ENCODE data around the gene CPD.

The CPD gene

GRCh38 chr17:30395398-30396022 is 16.8 kb downstream of the CPD start:
- Histone ChIP-seq H3K4me2 (ENCODE audit: low read depth, low read length, poor library complexity, severe bottlenecking) (no peak overlapping the region), H3K27me3 (ENCODE audit: low read length) (no peaks in the 10 kb centered on the region), H3K27ac (ENCODE audit: low read depth, low read length) (no peak overlapping the region), H3K36me3 (ENCODE audit: low read length) (no peaks in the 10 kb centered on the region; the same call in 1 of the 2 replicates), H3K9ac (ENCODE audit: low read length) (no peak overlapping the region), H3K9me2 (replicated peaks; ENCODE audit: insufficient read depth, low read length) (no peaks in the 10 kb centered on the region), H3F3A (ENCODE audit: insufficient read depth) (no peaks in the 10 kb centered on the region), H2AFZ (ENCODE audit: low read depth, low read length, severe bottlenecking) (no peak overlapping the region), H3K9me3 (ENCODE audit: insufficient read depth, low read length) (no peaks in the 10 kb centered on the region), H4K20me1 (ENCODE audit: low read depth, low read length) (no peaks in the 10 kb centered on the region), H3K4me3 (ENCODE audit: insufficient read depth, low read length, poor library complexity, severe bottlenecking) (no peak overlapping the region), H3K79me2 (ENCODE audit: insufficient read depth, low read length) (no peaks in the 10 kb centered on the region)
- TF ChIP-seq EZH2phosphoT487 (conservative IDR thresholded peaks at IDR 0.05; ENCODE audit: low read length) (no peak), CTCF (IDR thresholded peaks at IDR 0.05; ENCODE audit: insufficient read depth, low read length, poor library complexity, severe bottlenecking) (no peak)

- Histone ChIP-seq H4K20me1 (ENCODE audit: low read depth, low read length) (no peaks in the 10 kb centered on the region), H2AFZ (ENCODE audit: low read depth, low read length, severe bottlenecking) (no peak overlapping the region), H3K4me2 (ENCODE audit: low read depth, low read length, poor library complexity, severe bottlenecking) (no peak overlapping the region), H3K9me2 (replicated peaks; ENCODE audit: insufficient read depth, low read length) (no peaks in the 10 kb centered on the region), H3K4me3 (ENCODE audit: insufficient read depth, low read length, poor library complexity, severe bottlenecking) (no peak overlapping the region), H3K9me3 (ENCODE audit: insufficient read depth, low read length) (no peaks in the 10 kb centered on the region), H3K27me3 (ENCODE audit: low read length) (no peaks in the 10 kb centered on the region), H3K9ac (ENCODE audit: low read length) (no peak overlapping the region), H3K27ac (ENCODE audit: low read depth, low read length) (no peak overlapping the region), H3K79me2 (ENCODE audit: insufficient read depth, low read length) (no peaks in the 10 kb centered on the region), H3F3A (ENCODE audit: insufficient read depth) (no peaks in the 10 kb centered on the region), H3K36me3 (ENCODE audit: low read length) (no peaks in the 10 kb centered on the region; the same call in 1 of the 2 replicates)
- TF ChIP-seq EZH2phosphoT487 (conservative IDR thresholded peaks at IDR 0.05; ENCODE audit: low read length) (no peak), CTCF (IDR thresholded peaks at IDR 0.05; ENCODE audit: insufficient read depth, low read length, poor library complexity, severe bottlenecking) (no peak)
Measured at GRCh38 chr17:30396129-30396528, 17.4 kb downstream of the CPD start.

GRCh38 chr17:30396612-30397011 is 17.9 kb downstream of the CPD start:
- TF ChIP-seq CTCF (IDR thresholded peaks at IDR 0.05; ENCODE audit: insufficient read depth, low read length, poor library complexity, severe bottlenecking) (no peak), EZH2phosphoT487 (conservative IDR thresholded peaks at IDR 0.05; ENCODE audit: low read length) (no peak)
- no peak overlapping the region for H3K4me3 ChIP-seq (ENCODE audit: insufficient read depth, low read length, poor library complexity, severe bottlenecking)
- no peak overlapping the region for H2AFZ ChIP-seq (ENCODE audit: low read depth, low read length, severe bottlenecking)
- H3K9me2 ChIP-seq (replicated peaks; ENCODE audit: insufficient read depth, low read length): no peaks in the 10 kb centered on the region
- H4K20me1 ChIP-seq (ENCODE audit: low read depth, low read length): no peaks in the 10 kb centered on the region
- H3K27ac ChIP-seq (ENCODE audit: low read depth, low read length): no peak overlapping the region
- no peaks in the 10 kb centered on the region for H3F3A ChIP-seq (ENCODE audit: insufficient read depth)
- H3K79me2 ChIP-seq (ENCODE audit: insufficient read depth, low read length): no peaks in the 10 kb centered on the region
- no peaks in the 10 kb centered on the region; the same call in 1 of the 2 replicates for H3K36me3 ChIP-seq (ENCODE audit: low read length)
- H3K4me2 ChIP-seq (ENCODE audit: low read depth, low read length, poor library complexity, severe bottlenecking): no peak overlapping the region
- H3K9ac ChIP-seq (ENCODE audit: low read length): no peak overlapping the region
- no peaks in the 10 kb centered on the region for H3K27me3 ChIP-seq (ENCODE audit: low read length)
- no peaks in the 10 kb centered on the region for H3K9me3 ChIP-seq (ENCODE audit: insufficient read depth, low read length)
